Testis (tissue), 3 donors: ENCODE data around the gene TRIM32. TPM values are rescaled to one million over a fixed set of nuclear protein-coding genes. Genes with fewer than 3 reads are reported as not detected.

ENCODE experiments used
- DNase-seq: peaks from one replicate; pipeline ENCODE4 v3.0.0-alpha.2; 2019
- H3K27ac ChIP-seq, 2 donors: fragments of 200-600 bp; sonication (generic); one replicate each; pipeline ENCODE4 v1.5.1; 2019
- H3K27me3 ChIP-seq: fragments of 200-600 bp; sonication (generic); one replicate; pipeline ENCODE4 v1.5.1; 2019
- H3K36me3 ChIP-seq: fragments of 200-600 bp; sonication (generic); one replicate; pipeline ENCODE4 v1.5.1; 2017; ENCODE audit warnings: low read depth; ENCODE audit errors: missing control alignments
- H3K4me1 ChIP-seq: fragments of 200-600 bp; sonication (generic); one replicate; pipeline ENCODE4 v1.5.1; 2019
- H3K4me3 ChIP-seq, 2 donors: fragments of 200-600 bp; sonication (generic); one replicate each; pipeline ENCODE4 v1.5.1; 2017 to 2019
- H3K9me3 ChIP-seq: fragments of 200-600 bp; sonication (generic); one replicate; pipeline ENCODE4 v1.5.1; 2017
- CTCF ChIP-seq, 3 experiments: fragments of 450-650 bp in 2 of 3; fragments of 200-600 bp in 1 of 3; sonication (generic) in 1 of 3; IDR thresholded peaks; one replicate each; pipeline ENCODE4 v1.5.1; 2016 to 2019; ENCODE audit warnings: antibody characterized with exemption in 3 of 3, mild to moderate bottlenecking in 2 of 3, moderate library complexity in 1 of 3
- POLR2A ChIP-seq: fragments of 450-650 bp; IDR thresholded peaks from one replicate; pipeline ENCODE4 v1.6.1; 2017; ENCODE audit warnings: antibody characterized with exemption, mild to moderate bottlenecking, moderate library complexity
- WGBS, 2 donors: methylation state at CpG; one replicate each; pipeline ENCODE4 v1.1.5; 2018; 5-methylcytosine and 5-hydroxymethylcytosine counted together
- intact Hi-C: fragments of 100-400 bp; cut with DNase I; formaldehyde crosslinking; loops from one replicate; pipeline ENCODE4 v1.15.1; 2023; ENCODE audit warnings: low total_unique reads
- polyA plus RNA-seq: library from polyadenylated mRNA; stranded (reverse); fragments of 350-450 nt; fragmentation: Illumina TruSeq; extraction: RNeasy Lipid Tissue Mini Kit (QIAGEN cat#74804); gene quantifications from one replicate; pipeline ENCODE4 v1.2.3, GENCODE V29; 2014; ENCODE audit warnings: low read depth, low replicate concordance; ENCODE audit not compliant: insufficient read depth
- total RNA-seq, 2 donors: library from RNA; depleted of rRNA; stranded (reverse); fragments of >200 nt; gene quantifications; one replicate each; pipeline ENCODE4 v1.2.3, GENCODE V29; 2016

Gene TRIM32
- total and polyA plus RNA-seq, 3 donors from 2014 or later = 12.5 to 15.2 (median 12.6) TPM

GRCh38 chr9:116701940-116702642, 15.0 kb downstream of the TRIM32 start:
- WGBS, 2 donors = 47 to 94% methylated on average over 2 of the region's 2 CpGs
- Histone ChIP-seq H3K9me3 (no peaks in the 10 kb centered on the region), H3K27ac (no peak overlapping the region), H3K27me3 (no peaks in the 10 kb centered on the region), H3K4me1 (no peaks in the 10 kb centered on the region), H3K4me3 (no peak overlapping the region), H3K36me3 (no peaks in the 10 kb centered on the region)
- no peak for DNase-seq
- intact Hi-C loops = no loop called here
- TF ChIP-seq POLR2A (no peak), CTCF (IDR thresholded peaks at IDR 0.05) (no peak)

DNA sequence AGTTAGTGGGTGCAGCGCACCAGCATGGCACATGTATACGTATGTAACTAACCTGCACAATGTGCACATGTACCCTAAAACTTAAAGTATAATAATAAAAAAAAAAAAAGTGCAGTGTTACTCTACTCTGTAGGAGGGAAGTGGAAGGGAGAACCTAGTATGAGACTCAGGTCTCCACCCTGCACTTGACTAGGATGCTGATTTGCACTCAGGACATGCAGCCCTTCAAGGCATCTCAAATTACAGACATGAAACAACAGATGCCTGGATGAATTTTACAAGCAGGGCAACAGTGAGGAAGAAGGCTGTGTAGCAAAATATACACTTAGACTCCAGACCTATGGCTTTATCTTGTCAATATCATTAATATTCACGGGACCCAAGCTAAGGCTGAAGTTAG, 16.5 kb downstream of the TRIM32 start:
- no peak overlapping the region for H3K4me3 ChIP-seq
- H3K36me3 ChIP-seq = no peaks in the 10 kb centered on the region
- intact Hi-C loops = no loop called here
- no peak for DNase-seq
- 86 to 97% methylated on average over 3 of the region's 3 CpGs for WGBS, 2 donors
- no peaks in the 10 kb centered on the region for H3K4me1 ChIP-seq
- no peaks in the 10 kb centered on the region for H3K9me3 ChIP-seq
- H3K27me3 ChIP-seq = no peaks in the 10 kb centered on the region
- no peak overlapping the region for H3K27ac ChIP-seq
- TF ChIP-seq POLR2A (no peak), CTCF (IDR thresholded peaks at IDR 0.05) (no peak)

DNA sequence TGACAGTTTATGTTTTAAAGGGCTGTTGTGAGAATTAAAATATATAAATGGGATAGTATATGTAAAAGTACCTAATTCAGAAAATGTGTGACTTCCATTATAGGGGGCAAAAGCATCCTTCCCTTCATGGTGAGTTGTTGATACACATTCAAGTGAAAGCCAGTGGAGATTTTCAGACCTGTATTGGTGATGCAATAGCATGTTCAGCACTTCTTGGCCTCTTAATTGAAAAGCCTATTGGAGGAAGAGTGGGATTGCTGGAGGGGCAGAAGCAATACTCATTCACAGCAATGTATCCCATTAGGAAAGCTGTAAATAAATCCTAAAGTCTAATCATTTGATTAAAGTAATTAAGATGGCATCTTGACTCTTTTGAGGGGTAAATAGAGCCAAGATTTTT, 17.4 kb downstream of the TRIM32 start:
- H3K4me1 ChIP-seq = no peaks in the 10 kb centered on the region
- H3K27me3 ChIP-seq = no peaks in the 10 kb centered on the region
- TF ChIP-seq CTCF (IDR thresholded peaks at IDR 0.05) (no peak), POLR2A (no peak)
- intact Hi-C loops = no loop called here
- no peaks in the 10 kb centered on the region for H3K9me3 ChIP-seq
- no peaks in the 10 kb centered on the region for H3K36me3 ChIP-seq
- no peak for DNase-seq
- H3K27ac ChIP-seq = no peak overlapping the region
- H3K4me3 ChIP-seq = no peak overlapping the region

DNA sequence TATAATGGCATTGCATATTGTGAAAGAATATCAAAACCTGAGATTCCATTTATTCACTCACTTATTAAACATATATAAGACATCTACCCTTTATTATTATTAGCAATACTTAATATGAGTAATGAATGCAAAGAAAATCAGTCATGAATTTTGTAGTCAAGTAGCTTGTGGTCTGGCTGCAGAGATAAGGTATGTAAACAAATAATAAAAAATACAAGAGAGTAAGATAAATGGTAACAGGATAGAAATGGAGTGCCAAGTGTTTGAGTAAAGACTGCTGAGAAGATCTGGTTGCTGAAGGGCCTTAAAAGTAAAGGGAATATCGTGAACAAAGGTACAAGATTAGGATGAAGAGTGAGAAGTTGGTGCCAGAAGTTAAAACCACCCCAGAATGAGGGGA, 18.4 kb downstream of the TRIM32 start:
- no peaks in the 10 kb centered on the region for H3K27me3 ChIP-seq
- H3K4me3 ChIP-seq = no peak overlapping the region
- DNase-seq = no peak
- no peaks in the 10 kb centered on the region for H3K4me1 ChIP-seq
- H3K27ac ChIP-seq = no peak overlapping the region
- no peaks in the 10 kb centered on the region for H3K9me3 ChIP-seq
- no peaks in the 10 kb centered on the region for H3K36me3 ChIP-seq
- no peak for TF ChIP-seq POLR2A
- no peak for TF ChIP-seq CTCF (IDR thresholded peaks at IDR 0.05)
- intact Hi-C loops = no loop called here
- WGBS, 2 donors = 64 to 80% methylated on average over 1 of the region's 1 CpG
